ENCODE measurements around the gene PTGS1.

PTGS1 gene

GRCh38 chr9:122332083-122332482 is 38.7 kb upstream of the PTGS1 start:
- no peak for DNase-seq (ENCODE audit: low spot score)
- no peak for TF ChIP-seq CTCF (IDR thresholded peaks at IDR 0.05; ENCODE audit: extremely low read depth, missing control alignments)

DNA sequence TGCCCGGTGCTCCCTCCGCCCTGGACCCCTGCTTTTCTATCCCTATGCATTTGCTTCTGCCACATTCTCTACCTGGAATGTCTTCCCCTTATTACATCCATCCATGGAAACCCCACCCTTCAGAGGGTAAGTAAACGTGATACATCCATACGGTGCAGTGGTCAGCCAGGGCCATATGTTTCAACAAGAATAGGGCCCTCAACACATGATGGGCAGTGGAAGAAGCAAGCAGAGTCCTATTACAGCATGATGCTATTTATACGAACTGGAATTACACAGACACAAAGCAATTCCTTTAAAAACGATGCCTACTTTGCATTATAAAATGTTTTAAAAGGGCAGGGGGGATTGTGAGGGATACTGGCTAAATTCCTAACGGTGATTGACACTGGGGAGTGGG is 38.2 kb upstream of the PTGS1 start:
- DNase-seq (ENCODE audit: low spot score): no peak
- no peak for TF ChIP-seq CTCF (IDR thresholded peaks at IDR 0.05; ENCODE audit: extremely low read depth, missing control alignments)

DNA sequence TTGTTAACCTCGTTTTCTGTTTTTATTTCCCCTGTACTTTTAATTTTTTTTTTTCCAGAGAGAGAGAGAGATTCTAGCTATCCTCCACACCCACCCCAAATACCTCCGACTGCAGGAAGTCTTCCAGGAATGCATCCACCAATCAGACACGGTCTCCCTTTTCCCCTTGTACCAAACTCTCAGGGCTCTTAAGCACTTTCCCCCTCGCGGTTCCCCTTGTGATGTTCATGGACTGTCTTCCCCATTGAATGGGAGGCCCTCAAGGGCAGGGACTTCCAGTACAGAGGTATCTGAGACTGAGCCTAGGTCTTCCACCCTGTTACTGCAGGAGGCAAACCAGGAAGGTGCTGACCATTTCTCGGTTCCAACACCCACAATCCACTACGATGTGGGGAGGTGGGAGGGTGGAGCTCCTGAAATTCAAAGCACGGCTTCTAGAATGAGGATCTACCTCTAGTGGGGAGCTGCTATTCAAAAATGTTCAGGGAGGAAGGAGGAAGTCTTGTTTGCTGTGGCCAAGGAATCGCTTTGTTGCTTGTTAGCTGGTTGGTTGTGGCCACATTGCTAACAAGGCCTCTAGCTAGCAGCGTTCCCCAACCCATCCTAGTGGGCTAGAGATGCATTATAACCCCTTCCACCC is 37.5 kb upstream of the PTGS1 start:
- TF ChIP-seq CTCF (IDR thresholded peaks at IDR 0.05; ENCODE audit: extremely low read depth, missing control alignments): no peak
- DNase-seq (ENCODE audit: low spot score): no peak

GRCh38 chr9:122334916-122335315 is 35.9 kb upstream of the PTGS1 start:
- no peak for TF ChIP-seq CTCF (IDR thresholded peaks at IDR 0.05; ENCODE audit: extremely low read depth, missing control alignments)
- DNase-seq (ENCODE audit: low spot score): no peak

GRCh38 chr9:122336189-122336588 is 34.6 kb upstream of the PTGS1 start:
- no peak for TF ChIP-seq CTCF (IDR thresholded peaks at IDR 0.05; ENCODE audit: extremely low read depth, missing control alignments)
- no peak for DNase-seq (ENCODE audit: low spot score)

DNA sequence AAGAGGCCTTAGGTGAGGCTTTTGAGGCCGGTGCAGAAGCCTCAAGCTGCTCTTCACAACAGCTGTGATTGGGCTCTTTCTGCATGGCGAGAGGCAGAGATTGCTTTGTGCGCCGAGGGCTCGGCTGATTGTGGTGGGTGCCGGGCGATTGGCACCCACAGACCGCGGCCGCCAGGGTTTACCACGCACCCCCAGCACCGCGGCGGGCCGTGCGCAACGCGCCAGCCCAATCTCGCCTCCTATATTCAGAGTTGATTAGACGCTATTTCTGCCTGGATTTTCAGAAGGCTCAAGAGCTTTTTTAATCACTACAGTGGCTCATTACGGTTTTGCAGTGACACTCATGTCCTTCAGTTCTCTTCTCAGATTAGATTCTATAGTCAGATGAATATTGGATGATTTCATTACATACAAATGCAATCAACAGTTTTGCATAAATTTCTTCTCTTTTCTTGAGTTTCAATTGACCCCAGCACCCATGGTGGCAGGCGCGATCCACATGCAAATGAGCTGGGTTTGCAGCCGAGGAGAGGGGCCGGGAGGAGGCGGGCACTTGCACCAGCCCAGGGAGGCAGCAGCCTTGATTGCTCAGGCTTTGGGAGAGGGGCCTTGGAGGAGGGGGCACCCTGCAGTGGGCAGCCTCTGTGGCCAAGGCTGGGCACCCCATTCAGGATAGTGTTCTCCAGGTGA is 33.8 kb upstream of the PTGS1 start:
- no peak for TF ChIP-seq CTCF (IDR thresholded peaks at IDR 0.05; ENCODE audit: extremely low read depth, missing control alignments)
- DNase-seq (ENCODE audit: low spot score): no peak

GRCh38 chr9:122337556-122337929 is 33.3 kb upstream of the PTGS1 start:
- TF ChIP-seq CTCF (IDR thresholded peaks at IDR 0.05; ENCODE audit: extremely low read depth, missing control alignments): no peak
- DNase-seq (ENCODE audit: low spot score): no peak

Data from GM20000 (cell line).